ENCODE data around the gene PPFIA1. TPM values are rescaled to one million over a fixed set of nuclear protein-coding genes. Genes with fewer than 3 reads are reported as not detected.

The PPFIA1 gene
- total and polyA plus RNA-seq, 4 donors: 27.5 to 85.0 (median 43.5) TPM

GRCh38 chr11:70311616-70312015 is 41.1 kb downstream of the PPFIA1 start:
- Histone ChIP-seq H3K36me3 (ENCODE audit: control insufficient read depth in 4 of 4, insufficient read depth in 4 of 4, low read length in 4 of 4) (no peaks in the 10 kb centered on the region), H3K4me1 (ENCODE audit: control insufficient read depth in 5 of 5, insufficient read depth in 5 of 5, low read length in 5 of 5) (peaks cover 0 to 2% (median 0%) of the 10 kb centered on the region in 5 donors), H3K27me3 (ENCODE audit: control insufficient read depth in 3 of 3, insufficient read depth in 3 of 3, low read length in 2 of 3) (no peaks in the 10 kb centered on the region), H3K27ac (ENCODE audit: low read depth in 1 of 2, low read length in 1 of 2) (no peak overlapping the region), H3K9me3 (ENCODE audit: control insufficient read depth in 4 of 4, insufficient read depth in 3 of 4, low read length in 3 of 4) (no peaks in the 10 kb centered on the region), H3K4me3 (no peak overlapping the region), H3K9ac (ENCODE audit: insufficient read depth in 1 of 2, low read length in 2 of 2) (no peak overlapping the region)
- TF ChIP-seq CTCF (IDR thresholded peaks at IDR 0.05; ENCODE audit: control extremely low read depth, extremely low read depth): no peak
- no peak for DNase-seq
- ATAC-seq (ENCODE audit: insufficient read depth, low FRiP score): no peak
- WGBS, 2 donors: 99% methylated on average over 4 of the region's 4 CpGs

- H3K4me3 ChIP-seq: no peak overlapping the region
- 86 to 90% methylated on average over 20 of the region's 20 CpGs for WGBS, 2 donors
- DNase-seq (no peak), ATAC-seq (ENCODE audit: insufficient read depth, low FRiP score) (no peak)
- H3K27me3 ChIP-seq (ENCODE audit: control insufficient read depth in 3 of 3, insufficient read depth in 3 of 3, low read length in 2 of 3): no peaks in the 10 kb centered on the region
- H3K27ac ChIP-seq (ENCODE audit: low read depth in 1 of 2, low read length in 1 of 2): no peak overlapping the region
- no peaks in the 10 kb centered on the region for H3K36me3 ChIP-seq (ENCODE audit: control insufficient read depth in 4 of 4, insufficient read depth in 4 of 4, low read length in 4 of 4)
- peaks cover 0 to 2% (median 0%) of the 10 kb centered on the region in 5 donors for H3K4me1 ChIP-seq (ENCODE audit: control insufficient read depth in 5 of 5, insufficient read depth in 5 of 5, low read length in 5 of 5)
- TF ChIP-seq CTCF (IDR thresholded peaks at IDR 0.05; ENCODE audit: control extremely low read depth, extremely low read depth): no peak
- no peak overlapping the region for H3K9ac ChIP-seq (ENCODE audit: insufficient read depth in 1 of 2, low read length in 2 of 2)
- no peaks in the 10 kb centered on the region for H3K9me3 ChIP-seq (ENCODE audit: control insufficient read depth in 4 of 4, insufficient read depth in 3 of 4, low read length in 3 of 4)
Measured at GRCh38 chr11:70312401-70313357, 42.2 kb downstream of the PPFIA1 start.

GRCh38 chr11:70313945-70314344 is 43.5 kb downstream of the PPFIA1 start:
- no peaks in the 10 kb centered on the region for H3K27me3 ChIP-seq (ENCODE audit: control insufficient read depth in 3 of 3, insufficient read depth in 3 of 3, low read length in 2 of 3)
- ATAC-seq (ENCODE audit: insufficient read depth, low FRiP score) (no peak), DNase-seq (no peak)
- WGBS, 2 donors: 62 to 79% methylated on average over 8 of the region's 8 CpGs
- H3K9me3 ChIP-seq (ENCODE audit: control insufficient read depth in 4 of 4, insufficient read depth in 3 of 4, low read length in 3 of 4): no peaks in the 10 kb centered on the region
- peaks cover 0 to 5% (median 0%) of the 10 kb centered on the region in 5 donors for H3K4me1 ChIP-seq (ENCODE audit: control insufficient read depth in 5 of 5, insufficient read depth in 5 of 5, low read length in 5 of 5)
- H3K36me3 ChIP-seq (ENCODE audit: control insufficient read depth in 4 of 4, insufficient read depth in 4 of 4, low read length in 4 of 4): peaks cover 0 to 6% (median under 1%) of the 10 kb centered on the region in 4 donors
- H3K9ac ChIP-seq (ENCODE audit: insufficient read depth in 1 of 2, low read length in 2 of 2): no peak overlapping the region
- no peak for TF ChIP-seq CTCF (IDR thresholded peaks at IDR 0.05; ENCODE audit: control extremely low read depth, extremely low read depth)
- H3K27ac ChIP-seq (ENCODE audit: low read depth in 1 of 2, low read length in 1 of 2): peak overlapping the region in 1 of 2 donors; percentile 42
- H3K4me3 ChIP-seq: no peak overlapping the region

Data from lung (tissue), 12 donors.